WTC11 (cell line): Measurements from ENCODE around the gene MYO18B. TPM values are rescaled to one million over a fixed set of nuclear protein-coding genes. Genes with fewer than 3 reads are reported as not detected.

ENCODE experiments used
- ATAC-seq: fragments of 200-7000 bp; cut with Tn5 transposase; 2 replicates; pipeline ENCODE4 v1.10.0; 2021; ENCODE audit warnings: mild to moderate bottlenecking, moderate library complexity
- CTCF ChIA-PET: fragments of 300-600 bp; sonication (Branson Sonifier 250); formaldehyde crosslinking; loops from one replicate; lab custom pipeline; 2021; ENCODE audit warnings: antibody characterized with exemption; lab: Charles Lee
- POLR2A ChIA-PET: fragments of 350-600 bp; sonication (Branson Sonifier 250); formaldehyde crosslinking; loops from one replicate; lab custom pipeline; 2021; ENCODE audit warnings: antibody characterized with exemption; lab: Charles Lee
- DNase-seq: peaks from one replicate; pipeline ENCODE4 v3.0.0; 2021; ENCODE audit warnings: low spot score
- H3K27ac Mint-ChIP-seq: 2 replicates; pipeline ENCODE4 v1.8.0; 2021; ENCODE audit warnings: mixed read lengths
- H3K27me3 Mint-ChIP-seq: 2 replicates; pipeline ENCODE4 v1.8.0; 2021; ENCODE audit warnings: low read depth, mild to moderate bottlenecking, moderate library complexity, mixed read lengths
- H3K36me3 Mint-ChIP-seq: 2 replicates; pipeline ENCODE4 v1.8.0; 2021; ENCODE audit warnings: mixed read lengths
- H3K4me1 Mint-ChIP-seq: 2 replicates; pipeline ENCODE4 v1.8.0; 2022; ENCODE audit warnings: mixed read lengths
- H3K4me3 Mint-ChIP-seq: 2 replicates; pipeline ENCODE4 v1.8.0; 2021; ENCODE audit warnings: mild to moderate bottlenecking, moderate library complexity, mixed read lengths
- H3K9me3 Mint-ChIP-seq: 2 replicates; pipeline ENCODE4 v1.8.0; 2021; ENCODE audit warnings: mixed read lengths
- ATF6 ChIP-seq: sonication (generic); formaldehyde crosslinking; IDR thresholded peaks from 2 replicates; pipeline ENCODE4 v1.8.1; 2023; ENCODE audit warnings: mild to moderate bottlenecking, missing genetic modification reagents
- CREB1 ChIP-seq: sonication (generic); formaldehyde crosslinking; IDR thresholded peaks from 2 replicates; pipeline ENCODE4 v1.8.0; 2023; ENCODE audit warnings: mild to moderate bottlenecking, missing genetic modification reagents
- CTCF ChIP-seq: fragments of 200-600 bp; IDR thresholded peaks from 2 replicates; pipeline ENCODE4 v1.8.0; 2022; ENCODE audit warnings: antibody characterized with exemption
- ELF4 ChIP-seq: sonication (generic); formaldehyde crosslinking; IDR thresholded peaks from 2 replicates; pipeline ENCODE4 v1.8.1; 2022; ENCODE audit warnings: low read depth, mild to moderate bottlenecking, moderate library complexity, missing genetic modification reagents
- FOXJ3 ChIP-seq: sonication (generic); formaldehyde crosslinking; IDR thresholded peaks from 2 replicates; pipeline ENCODE4 v1.9.0; 2021; ENCODE audit warnings: missing genetic modification reagents, mild to moderate bottlenecking, borderline replicate concordance
- FOXK1 ChIP-seq: sonication (generic); formaldehyde crosslinking; IDR thresholded peaks from 2 replicates; pipeline ENCODE4 v1.8.0; 2022; ENCODE audit warnings: mild to moderate bottlenecking, moderate library complexity, missing genetic modification reagents
- GABPB1 ChIP-seq: sonication (generic); formaldehyde crosslinking; IDR thresholded peaks from 2 replicates; pipeline ENCODE4 v1.8.1; 2023; ENCODE audit warnings: mild to moderate bottlenecking, missing genetic modification reagents
- GRHL2 ChIP-seq: fragments of 250-450 bp; sonication (Bioruptor Pico); IDR thresholded peaks from 2 replicates; pipeline ENCODE4 v1.8.0; 2022; ENCODE audit warnings: mild to moderate bottlenecking, moderate library complexity; ENCODE audit not compliant: insufficient replicate concordance, severe bottlenecking
- HMGA2 ChIP-seq: fragments of 250-450 bp; sonication (Bioruptor Pico); IDR thresholded peaks from 2 replicates; pipeline ENCODE4 v1.4.0; 2021; ENCODE audit warnings: mild to moderate bottlenecking, moderate library complexity
- KAT7 ChIP-seq: sonication (generic); formaldehyde crosslinking; IDR thresholded peaks from 2 replicates; pipeline ENCODE4 v1.8.1; 2023; ENCODE audit warnings: missing genetic modification reagents, mild to moderate bottlenecking, borderline replicate concordance
- RORB ChIP-seq: fragments of 250-450 bp; sonication (Bioruptor Pico); IDR thresholded peaks from 2 replicates; pipeline ENCODE4 v1.9.0; 2021; ENCODE audit warnings: mild to moderate bottlenecking
- SMAD3 ChIP-seq: sonication (generic); formaldehyde crosslinking; IDR thresholded peaks from 2 replicates; pipeline ENCODE4 v1.8.0; 2022; ENCODE audit warnings: missing genetic modification reagents, mild to moderate bottlenecking, borderline replicate concordance
- ZBTB21 ChIP-seq: sonication (generic); formaldehyde crosslinking; IDR thresholded peaks from 2 replicates; pipeline ENCODE4 v1.8.1; 2023; ENCODE audit warnings: mild to moderate bottlenecking, missing genetic modification reagents, borderline replicate concordance
- ZNF425 ChIP-seq: fragments of 250-450 bp; sonication (Bioruptor Pico); conservative IDR thresholded peaks from 2 replicates; pipeline ENCODE4 v1.9.0; 2021; ENCODE audit warnings: mild to moderate bottlenecking
- total RNA-seq: library from RNA; stranded (reverse); gene quantifications from 3 replicates; pipeline ENCODE4 v1.2.3, GENCODE V29; 2021
- TF ChIP-seq, protein P1 (sequence below): sonication (generic); formaldehyde crosslinking; IDR thresholded peaks from 2 replicates; pipeline ENCODE4 v1.8.1; 2023; ENCODE audit warnings: mild to moderate bottlenecking, moderate library complexity, missing genetic modification reagents
- TF ChIP-seq, protein P2 (sequence below): sonication (generic); formaldehyde crosslinking; IDR thresholded peaks from 2 replicates; pipeline ENCODE4 v1.8.0; 2023; ENCODE audit warnings: mild to moderate bottlenecking, missing genetic modification reagents

Gene MYO18B
- total RNA-seq, 1 experiment from 2014 or later = 0.96 TPM

GRCh38 chr22:25765016-25765367, 23.0 kb downstream of the MYO18B start:
- CTCF ChIA-PET = no interaction called here
- peaks cover 21% of the 10 kb centered on the region for H3K9me3 Mint-ChIP-seq
- ATAC-seq = no peak

More at GRCh38 chr22:25765016-25765367, 23.0 kb downstream of the MYO18B start:
- Mint-ChIP-seq H3K27me3 (peaks cover 2% of the 10 kb centered on the region), H3K36me3 (peaks cover 5% of the 10 kb centered on the region; the same call in 1 of the 2 replicates), H3K4me3 (no peak overlapping the region), H3K27ac (no peak overlapping the region), H3K4me1 (peaks cover 3% of the 10 kb centered on the region)
- POLR2A ChIA-PET = no interaction called here
- no peak for DNase-seq
- TF ChIP-seq HMGA2 (CRISPR knock-in tag) (no peak), ATF6 (CRISPR knock-in tag) (no peak), CREB1 (no peak), ZNF425 (CRISPR knock-in tag) (no peak), ELF4 (CRISPR knock-in tag) (no peak), GRHL2 (CRISPR knock-in tag) (no peak), FOXJ3 (no peak), ZBTB21 (CRISPR knock-in tag) (no peak), KAT7 (CRISPR knock-in tag) (no peak), GABPB1 (no peak), RORB (CRISPR knock-in tag) (no peak), CTCF (no peak), FOXK1 (no peak), SMAD3 (no peak)
- TF ChIP-seq, protein P1, sequence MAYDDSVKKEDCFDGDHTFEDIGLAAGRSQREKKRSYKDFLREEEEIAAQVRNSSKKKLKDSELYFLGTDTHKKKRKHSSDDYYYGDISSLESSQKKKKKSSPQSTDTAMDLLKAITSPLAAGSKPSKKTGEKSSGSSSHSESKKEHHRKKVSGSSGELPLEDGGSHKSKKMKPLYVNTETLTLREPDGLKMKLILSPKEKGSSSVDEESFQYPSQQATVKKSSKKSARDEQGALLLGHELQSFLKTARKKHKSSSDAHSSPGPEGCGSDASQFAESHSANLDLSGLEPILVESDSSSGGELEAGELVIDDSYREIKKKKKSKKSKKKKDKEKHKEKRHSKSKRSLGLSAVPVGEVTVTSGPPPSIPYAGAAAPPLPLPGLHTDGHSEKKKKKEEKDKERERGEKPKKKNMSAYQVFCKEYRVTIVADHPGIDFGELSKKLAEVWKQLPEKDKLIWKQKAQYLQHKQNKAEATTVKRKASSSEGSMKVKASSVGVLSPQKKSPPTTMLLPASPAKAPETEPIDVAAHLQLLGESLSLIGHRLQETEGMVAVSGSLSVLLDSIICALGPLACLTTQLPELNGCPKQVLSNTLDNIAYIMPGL (CRISPR knock-in tag) = no peak
- TF ChIP-seq, protein P2, sequence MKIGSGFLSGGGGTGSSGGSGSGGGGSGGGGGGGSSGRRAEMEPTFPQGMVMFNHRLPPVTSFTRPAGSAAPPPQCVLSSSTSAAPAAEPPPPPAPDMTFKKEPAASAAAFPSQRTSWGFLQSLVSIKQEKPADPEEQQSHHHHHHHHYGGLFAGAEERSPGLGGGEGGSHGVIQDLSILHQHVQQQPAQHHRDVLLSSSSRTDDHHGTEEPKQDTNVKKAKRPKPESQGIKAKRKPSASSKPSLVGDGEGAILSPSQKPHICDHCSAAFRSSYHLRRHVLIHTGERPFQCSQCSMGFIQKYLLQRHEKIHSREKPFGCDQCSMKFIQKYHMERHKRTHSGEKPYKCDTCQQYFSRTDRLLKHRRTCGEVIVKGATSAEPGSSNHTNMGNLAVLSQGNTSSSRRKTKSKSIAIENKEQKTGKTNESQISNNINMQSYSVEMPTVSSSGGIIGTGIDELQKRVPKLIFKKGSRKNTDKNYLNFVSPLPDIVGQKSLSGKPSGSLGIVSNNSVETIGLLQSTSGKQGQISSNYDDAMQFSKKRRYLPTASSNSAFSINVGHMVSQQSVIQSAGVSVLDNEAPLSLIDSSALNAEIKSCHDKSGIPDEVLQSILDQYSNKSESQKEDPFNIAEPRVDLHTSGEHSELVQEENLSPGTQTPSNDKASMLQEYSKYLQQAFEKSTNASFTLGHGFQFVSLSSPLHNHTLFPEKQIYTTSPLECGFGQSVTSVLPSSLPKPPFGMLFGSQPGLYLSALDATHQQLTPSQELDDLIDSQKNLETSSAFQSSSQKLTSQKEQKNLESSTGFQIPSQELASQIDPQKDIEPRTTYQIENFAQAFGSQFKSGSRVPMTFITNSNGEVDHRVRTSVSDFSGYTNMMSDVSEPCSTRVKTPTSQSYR = no peak
